HepG2 (cell line): ENCODE measurements around the gene DAPK3. TPM values are rescaled to one million over a fixed set of nuclear protein-coding genes. Genes with fewer than 3 reads are reported as not detected.
A peak's percentile ranks its signal among the peaks of the same experiment; 100 is the strongest.

Source experiments
- ATM ChIP-seq: fragments of 450-650 bp; IDR thresholded peaks from 2 replicates; pipeline ENCODE4 v1.7.1; 2017; ENCODE audit warnings: mild to moderate bottlenecking, borderline replicate concordance
- CBX1 ChIP-seq: IDR thresholded peaks from one replicate; pipeline ENCODE4 v1.6.1; 2016; ENCODE audit warnings: antibody characterized with exemption, low read depth
- FIP1L1 ChIP-seq: fragments of 200-400 bp; formaldehyde crosslinking; IDR thresholded peaks from 2 replicates; pipeline ENCODE4 v1.6.1; 2018; ENCODE audit warnings: low read depth, mild to moderate bottlenecking, low read length, moderate library complexity, borderline replicate concordance; ENCODE audit not compliant: insufficient read depth
- FOXP1 ChIP-seq, 2 experiments: fragments of 450-650 bp in 1 of 2; IDR thresholded peaks; 2 replicates each; pipeline ENCODE4 v1.6.1; 2017 to 2018; ENCODE audit warnings: antibody characterized with exemption in 1 of 2
- HDAC6 ChIP-seq: fragments of 200-600 bp; sonication (generic); IDR thresholded peaks from 2 replicates; pipeline ENCODE4 v1.7.0; 2017; ENCODE audit warnings: mild to moderate bottlenecking, antibody characterized with exemption, low read length, low read depth
- HOXD1 ChIP-seq: sonication (generic); formaldehyde crosslinking; IDR thresholded peaks from 2 replicates; pipeline ENCODE4 v1.5.0; 2020; ENCODE audit warnings: missing genetic modification reagents
- KLF6 ChIP-seq: IDR thresholded peaks from 2 replicates; pipeline ENCODE4 v1.8.0; 2016; ENCODE audit warnings: missing biosample characterization, missing genetic modification reagents
- MZF1 ChIP-seq: sonication (generic); formaldehyde crosslinking; IDR thresholded peaks from 2 replicates; pipeline ENCODE4 v1.8.1; 2023; ENCODE audit warnings: mild to moderate bottlenecking, missing genetic modification reagents, borderline replicate concordance
- NCOA2 ChIP-seq: sonication (generic); formaldehyde crosslinking; IDR thresholded peaks from 2 replicates; pipeline ENCODE4 v1.8.0; 2022; ENCODE audit warnings: inconsistent platforms
- NFIC ChIP-seq: IDR thresholded peaks from 2 replicates; pipeline ENCODE4 v1.6.1; 2012; ENCODE audit warnings: mild to moderate bottlenecking, low read length, inconsistent platforms
- NR2F2 ChIP-seq: IDR thresholded peaks from 2 replicates; pipeline ENCODE4 v1.6.1; 2012; ENCODE audit warnings: low read depth, inconsistent platforms, borderline replicate concordance
- PBX2 ChIP-seq: IDR thresholded peaks from 2 replicates; pipeline ENCODE4 v1.6.1; 2016; ENCODE audit warnings: control low read depth
- RAD51 ChIP-seq: fragments of 450-650 bp; IDR thresholded peaks from 2 replicates; pipeline ENCODE4 v1.6.1; 2016; ENCODE audit warnings: borderline replicate concordance
- SALL1 ChIP-seq: sonication (generic); formaldehyde crosslinking; IDR thresholded peaks from 2 replicates; pipeline ENCODE4 v1.8.0; 2022; ENCODE audit warnings: mild to moderate bottlenecking, missing genetic modification reagents
- XRCC5 ChIP-seq: fragments of 200-400 bp; formaldehyde crosslinking; optimal IDR thresholded peaks from 2 replicates; pipeline ENCODE3; 2017; ENCODE audit warnings: mild to moderate bottlenecking, low read length
- ZBTB10 ChIP-seq: sonication (generic); formaldehyde crosslinking; IDR thresholded peaks from 2 replicates; pipeline ENCODE4 v1.4.0; 2020; ENCODE audit warnings: missing genetic modification reagents, borderline replicate concordance
- ZMYM2 ChIP-seq: sonication (generic); formaldehyde crosslinking; IDR thresholded peaks from 2 replicates; pipeline ENCODE4 v1.8.0; 2022; ENCODE audit warnings: mild to moderate bottlenecking, missing genetic modification reagents
- ZMYM3 ChIP-seq: sonication (generic); formaldehyde crosslinking; IDR thresholded peaks from 2 replicates; pipeline ENCODE4 v1.5.1; 2020; ENCODE audit warnings: mild to moderate bottlenecking, missing genetic modification reagents
- ZNF24 ChIP-seq: fragments of 450-650 bp; IDR thresholded peaks from 2 replicates; pipeline ENCODE4 v1.6.1; 2017; ENCODE audit warnings: antibody characterized with exemption, mild to moderate bottlenecking
- ZNF251 ChIP-seq: sonication (generic); formaldehyde crosslinking; IDR thresholded peaks from 2 replicates; pipeline ENCODE4 v1.9.0; 2021; ENCODE audit warnings: mild to moderate bottlenecking, missing genetic modification reagents
- ZNF281 ChIP-seq: sonication (generic); formaldehyde crosslinking; IDR thresholded peaks from 2 replicates; pipeline ENCODE4 v1.4.0; 2020; ENCODE audit warnings: missing genetic modification reagents, borderline replicate concordance
- ZNF33B ChIP-seq: sonication (generic); formaldehyde crosslinking; IDR thresholded peaks from 2 replicates; pipeline ENCODE4 v1.5.1; 2020; ENCODE audit warnings: mild to moderate bottlenecking, missing genetic modification reagents
- ZNF572 ChIP-seq: sonication (generic); formaldehyde crosslinking; IDR thresholded peaks from 2 replicates; pipeline ENCODE4 v1.5.1; 2020; ENCODE audit warnings: mild to moderate bottlenecking, missing genetic modification reagents
- ZNF766 ChIP-seq: sonication (generic); formaldehyde crosslinking; IDR thresholded peaks from 2 replicates; pipeline ENCODE4 v1.5.0; 2020; ENCODE audit warnings: missing genetic modification reagents, borderline replicate concordance
- polyA plus RNA-seq, 8 experiments: library from polyadenylated mRNA; depleted of rRNA in 3 of 8; stranded (reverse) in 7 of 8; unstranded in 1 of 8; fragments of >200 nt; fragmentation: Illumina TruSeq in 4 of 8; extraction: Trizol in 4 of 8; gene quantifications; 2 replicates each; pipeline versions ENCODE4 v1.2.1 to v1.2.3, GENCODE V29; 2011 to 2016; ENCODE audit warnings: low read depth in 4 of 8, missing spikeins in 1 of 8, mixed read lengths in 1 of 8; ENCODE audit not compliant: insufficient read depth in 1 of 8
- total RNA-seq, 5 experiments: library from RNA; depleted of rRNA; stranded (reverse); fragments of >200 nt; fragmentation: Illumina TruSeq; extraction: Trizol; gene quantifications; 2 replicates each; pipeline ENCODE4 v1.2.3, GENCODE V29; 2016; ENCODE audit warnings: low read depth in 1 of 5

Gene DAPK3
- total and polyA plus RNA-seq, 2 of the 13 experiments (the other 11 are each of a cell fraction or from before 2014, with no cell fraction given): 30.5 to 37.3 TPM

- no peak for TF ChIP-seq HDAC6
- no peak for TF ChIP-seq KLF6 (CRISPR knock-in tag)
- no peak for TF ChIP-seq ZMYM2 (CRISPR knock-in tag)
- peak; percentile 31; the same call in 1 of the 2 replicates for TF ChIP-seq SALL1 (CRISPR knock-in tag)
- no peak for TF ChIP-seq ZMYM3 (CRISPR knock-in tag)
- peak; percentile 74 for TF ChIP-seq XRCC5
- no peak for TF ChIP-seq ATM
- no peak for TF ChIP-seq HOXD1 (CRISPR knock-in tag)
- no peak for TF ChIP-seq CBX1
- TF ChIP-seq ZNF33B (CRISPR knock-in tag): no peak
- TF ChIP-seq NFIC: no peak
- TF ChIP-seq FIP1L1: no peak
- no peak for TF ChIP-seq ZBTB10
- no peak for TF ChIP-seq ZNF766 (CRISPR knock-in tag)
- TF ChIP-seq MZF1 (CRISPR knock-in tag): no peak
- TF ChIP-seq ZNF251: no peak
- TF ChIP-seq FOXP1 (IDR thresholded peaks at IDR 0.05): no peak
- peak; percentile 61; the same call in 1 of the 2 replicates for TF ChIP-seq FOXP1 (CRISPR knock-in tag; IDR thresholded peaks at IDR 0.05)
- TF ChIP-seq ZNF281 (CRISPR knock-in tag): peak; percentile 69; the same call in 1 of the 2 replicates
- TF ChIP-seq PBX2 (CRISPR knock-in tag): no peak
- TF ChIP-seq NCOA2: peak; percentile 35; the same call in 1 of the 2 replicates
- TF ChIP-seq ZNF24: no peak
- no peak for TF ChIP-seq ZNF572 (CRISPR knock-in tag)
- TF ChIP-seq RAD51: no peak
- TF ChIP-seq NR2F2: no peak
Observed at GRCh38 chr19:3968556-3969434, 2.1 kb downstream of the DAPK3 start (continued).
